ENCODE data around the gene MAPK8IP2. TPM values are rescaled to one million over a fixed set of nuclear protein-coding genes. Genes with fewer than 3 reads are reported as not detected.

The MAPK8IP2 gene
- total RNA-seq, 1 experiment from 2014 or later = 6.4 TPM

DNA sequence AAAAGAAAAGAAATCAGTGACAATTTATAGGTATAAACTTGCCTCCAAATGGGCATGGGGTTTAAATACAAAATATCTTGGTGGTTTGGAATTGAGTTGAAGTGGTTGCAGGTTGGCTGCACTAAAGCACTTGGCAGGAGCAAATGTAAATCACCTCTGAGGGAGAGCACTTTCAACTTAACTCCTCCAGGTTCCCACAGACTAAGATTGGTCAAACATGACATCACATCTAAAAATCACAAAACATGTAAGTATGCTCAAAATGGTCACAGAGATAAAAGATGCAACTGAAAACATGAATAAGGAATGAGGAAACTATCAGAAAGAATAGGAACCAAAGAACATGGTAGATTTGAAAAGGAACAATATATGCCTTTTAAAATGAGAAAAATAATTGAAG lies 59.7 kb downstream of the MAPK8IP2 start:
- ChIA-PET CTCF (no interaction called here), POLR2A (no interaction called here), RAD21 (ENCODE audit: low non-redundant PET in 1 of 2, low total read pairs in 2 of 2, uncharacterized antibody in 2 of 2, unreplicated experiment in 2 of 2) (no interaction called here)
- no peak overlapping the region for H3K27ac ChIP-seq (ENCODE audit: low read depth, low read length)
- no peak overlapping the region for H3K9ac ChIP-seq (ENCODE audit: low read length)
- ATAC-seq (no peak), DNase-seq (ENCODE audit: low read depth, low spot score) (no peak)
- no peaks in the 10 kb centered on the region for H3K36me3 ChIP-seq (ENCODE audit: control insufficient read depth in 1 of 2, insufficient read depth in 2 of 2, low read length in 2 of 2)
- no peaks in the 10 kb centered on the region for H3K27me3 ChIP-seq (ENCODE audit: insufficient read depth, low read length)
- no peak overlapping the region for H2AFZ ChIP-seq (ENCODE audit: low read depth, low read length, poor library complexity, severe bottlenecking)
- H3K4me1 ChIP-seq (ENCODE audit: control insufficient read depth in 1 of 2, insufficient read depth in 2 of 2, low read length in 2 of 2) = peaks cover 5 to 29% of the 10 kb centered on the region in 2 experiments
- no peaks in the 10 kb centered on the region for H4K20me1 ChIP-seq (ENCODE audit: insufficient read depth)
- no peaks in the 10 kb centered on the region for H3K9me2 ChIP-seq (ENCODE audit: insufficient read depth)
- H3K4me2 ChIP-seq (ENCODE audit: low read length) = no peak overlapping the region
- H3K4me3 ChIP-seq (replicated peaks in 1 of 2; ENCODE audit: low read depth in 1 of 2, low read length in 2 of 2) = no peak overlapping the region
- TF ChIP-seq JUND (IDR thresholded peaks at IDR 0.05) = no peak
- TF ChIP-seq, protein P1, sequence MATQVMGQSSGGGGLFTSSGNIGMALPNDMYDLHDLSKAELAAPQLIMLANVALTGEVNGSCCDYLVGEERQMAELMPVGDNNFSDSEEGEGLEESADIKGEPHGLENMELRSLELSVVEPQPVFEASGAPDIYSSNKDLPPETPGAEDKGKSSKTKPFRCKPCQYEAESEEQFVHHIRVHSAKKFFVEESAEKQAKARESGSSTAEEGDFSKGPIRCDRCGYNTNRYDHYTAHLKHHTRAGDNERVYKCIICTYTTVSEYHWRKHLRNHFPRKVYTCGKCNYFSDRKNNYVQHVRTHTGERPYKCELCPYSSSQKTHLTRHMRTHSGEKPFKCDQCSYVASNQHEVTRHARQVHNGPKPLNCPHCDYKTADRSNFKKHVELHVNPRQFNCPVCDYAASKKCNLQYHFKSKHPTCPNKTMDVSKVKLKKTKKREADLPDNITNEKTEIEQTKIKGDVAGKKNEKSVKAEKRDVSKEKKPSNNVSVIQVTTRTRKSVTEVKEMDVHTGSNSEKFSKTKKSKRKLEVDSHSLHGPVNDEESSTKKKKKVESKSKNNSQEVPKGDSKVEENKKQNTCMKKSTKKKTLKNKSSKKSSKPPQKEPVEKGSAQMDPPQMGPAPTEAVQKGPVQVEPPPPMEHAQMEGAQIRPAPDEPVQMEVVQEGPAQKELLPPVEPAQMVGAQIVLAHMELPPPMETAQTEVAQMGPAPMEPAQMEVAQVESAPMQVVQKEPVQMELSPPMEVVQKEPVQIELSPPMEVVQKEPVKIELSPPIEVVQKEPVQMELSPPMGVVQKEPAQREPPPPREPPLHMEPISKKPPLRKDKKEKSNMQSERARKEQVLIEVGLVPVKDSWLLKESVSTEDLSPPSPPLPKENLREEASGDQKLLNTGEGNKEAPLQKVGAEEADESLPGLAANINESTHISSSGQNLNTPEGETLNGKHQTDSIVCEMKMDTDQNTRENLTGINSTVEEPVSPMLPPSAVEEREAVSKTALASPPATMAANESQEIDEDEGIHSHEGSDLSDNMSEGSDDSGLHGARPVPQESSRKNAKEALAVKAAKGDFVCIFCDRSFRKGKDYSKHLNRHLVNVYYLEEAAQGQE (IDR thresholded peaks at IDR 0.05; ENCODE audit: low read depth) = no peak
- no peak for TF ChIP-seq CBX3 (IDR thresholded peaks at IDR 0.05; ENCODE audit: low read depth)
- TF ChIP-seq POLR2A (IDR thresholded peaks at IDR 0.05; ENCODE audit: borderline replicate concordance, extremely low read depth, insufficient read depth, insufficient read length) = no peak
- TF ChIP-seq SP1 (IDR thresholded peaks at IDR 0.05; ENCODE audit: low read depth) = no peak
- TF ChIP-seq CEBPB (IDR thresholded peaks at IDR 0.05; ENCODE audit: low read depth) = no peak
- H3K79me2 ChIP-seq (ENCODE audit: insufficient read depth, low read length) = no peaks in the 10 kb centered on the region
- no peaks in the 10 kb centered on the region for H3K9me3 ChIP-seq (ENCODE audit: control insufficient read depth in 1 of 2, insufficient read depth in 1 of 2, low read depth in 1 of 2, low read length in 2 of 2)
- intact Hi-C loops (cut with micrococcal nuclease) = no loop called here
- no TSS peak for BruUV-seq (replicated peaks)

Other genes starting within 250 kb of the MAPK8IP2 start
- 91.1 TPM for gene SBF1, start 125.8 kb upstream of the MAPK8IP2 start, total RNA-seq (2021; ENCODE audit: unreplicated experiment)
- 12.8 TPM for gene ADM2, start 119.2 kb upstream of the MAPK8IP2 start, total RNA-seq (2021; ENCODE audit: unreplicated experiment)
- 0.39 TPM for gene MIOX, start 113.9 kb upstream of the MAPK8IP2 start, total RNA-seq (2021; ENCODE audit: unreplicated experiment)
- gene LMF2, start 93.1 kb upstream of the MAPK8IP2 start, total RNA-seq (2021; ENCODE audit: unreplicated experiment) = 56.9 TPM
- gene NCAPH2, start 92.6 kb upstream of the MAPK8IP2 start, total RNA-seq (2021; ENCODE audit: unreplicated experiment) = 99.1 TPM
- gene SCO2, start 75.2 kb upstream of the MAPK8IP2 start, total RNA-seq (2021; ENCODE audit: unreplicated experiment) = 7.0 TPM
- 43.2 TPM for gene TYMP, start 70.8 kb upstream of the MAPK8IP2 start, total RNA-seq (2021; ENCODE audit: unreplicated experiment)
- gene KLHDC7B, start 54.9 kb upstream of the MAPK8IP2 start, total RNA-seq (2021; ENCODE audit: unreplicated experiment) = 0.69 TPM
- not detected for gene SYCE3, start 37.9 kb upstream of the MAPK8IP2 start, total RNA-seq (2021; ENCODE audit: unreplicated experiment)
- gene CPT1B, start 22.4 kb upstream of the MAPK8IP2 start, total RNA-seq (2021; ENCODE audit: unreplicated experiment) = 35.1 TPM
- gene CHKB, start 17.9 kb upstream of the MAPK8IP2 start, total RNA-seq (2021; ENCODE audit: unreplicated experiment) = 55.1 TPM
- 16.4 TPM for gene ARSA, start 27.4 kb downstream of the MAPK8IP2 start, total RNA-seq (2021; ENCODE audit: unreplicated experiment)
- 16.0 TPM for gene SHANK3, start 72.0 kb downstream of the MAPK8IP2 start, total RNA-seq (2021; ENCODE audit: unreplicated experiment)
- gene ACR, start 137.4 kb downstream of the MAPK8IP2 start, total RNA-seq (2021; ENCODE audit: unreplicated experiment) = 1.5 TPM
- gene RABL2B, start 182.8 kb downstream of the MAPK8IP2 start, total RNA-seq (2021; ENCODE audit: unreplicated experiment) = 36.7 TPM